IMR-90 (cell line): ENCODE data around the gene MFSD12. TPM values are rescaled to one million over a fixed set of nuclear protein-coding genes. Genes with fewer than 3 reads are reported as not detected.
A peak's percentile ranks its signal among the peaks of the same experiment; 100 is the strongest.

Experiments
- ATAC-seq: fragments of 200-7000 bp; cut with Tn5 transposase; 2 replicates; pipeline ENCODE4 v1.9.1; 2020; ENCODE audit warnings: low read depth, mild to moderate bottlenecking, moderate library complexity
- BruUV-seq: library from RNA; stranded (reverse); fragments of 400-500 nt; replicated peaks from 2 replicates; lab custom pipeline; 2021; lab: Mats Ljungman, UMichigan
- CTCF ChIA-PET: fragments of 300-600 bp; formaldehyde crosslinking; extraction: SDS; loops from one replicate; lab custom pipeline; 2021; ENCODE audit warnings: antibody characterized with exemption; lab: Yijun Ruan, JAX
- POLR2A ChIA-PET: fragments of 300-600 bp; sonication (Branson Sonifier 250); formaldehyde crosslinking; loops from one replicate; lab custom pipeline; 2022; ENCODE audit warnings: antibody characterized with exemption; ENCODE audit not compliant: unreplicated experiment; lab: Charles Lee
- DNase-seq: peaks from one replicate; pipeline ENCODE4 v3.0.0; 2013
- H2AFZ ChIP-seq: replicated peaks from 2 replicates; pipeline ENCODE3; 2013; ENCODE audit warnings: low read length, mild to moderate bottlenecking; ENCODE audit not compliant: poor library complexity
- H2AK5ac ChIP-seq: 2 replicates; pipeline ENCODE4 v1.6.1; 2013; ENCODE audit warnings: low read depth, low read length, inconsistent platforms
- H2AK9ac ChIP-seq: replicated peaks from 2 replicates; pipeline ENCODE3; 2013; ENCODE audit warnings: mild to moderate bottlenecking, low read depth, low read length, moderate library complexity; ENCODE audit not compliant: poor library complexity
- H2BK120ac ChIP-seq: 2 replicates; pipeline ENCODE4 v1.6.1; 2013; ENCODE audit warnings: low read depth, low read length, inconsistent platforms
- H2BK15ac ChIP-seq: 3 replicates; pipeline ENCODE4 v1.6.1; 2013; ENCODE audit warnings: low read depth, low read length, inconsistent platforms
- H2BK20ac ChIP-seq: 2 replicates; pipeline ENCODE4 v1.6.1; 2013; ENCODE audit warnings: low read depth, mild to moderate bottlenecking, inconsistent platforms, low read length, moderate library complexity
- H2BK5ac ChIP-seq: 2 replicates; pipeline ENCODE4 v1.6.1; 2013; ENCODE audit warnings: mild to moderate bottlenecking, low read depth, low read length, inconsistent platforms; ENCODE audit not compliant: poor library complexity, severe bottlenecking
- H3K14ac ChIP-seq: replicated peaks from 2 replicates; pipeline ENCODE4 v1.6.1; 2013; ENCODE audit warnings: low read depth, low read length, inconsistent platforms
- H3K18ac ChIP-seq: 2 replicates; pipeline ENCODE4 v1.6.1; 2013; ENCODE audit warnings: low read depth, low read length, control low read depth
- H3K23ac ChIP-seq: 2 replicates; pipeline ENCODE4 v1.6.1; 2013; ENCODE audit warnings: low read depth, low read length, inconsistent platforms
- H3K27ac ChIP-seq: 2 replicates; pipeline ENCODE4 v1.5.1; 2013; ENCODE audit warnings: mild to moderate bottlenecking, control low read depth, low read length; ENCODE audit not compliant: insufficient read depth
- H3K27me3 ChIP-seq: 2 replicates; pipeline ENCODE4 v1.6.1; 2013; ENCODE audit warnings: low read length; ENCODE audit not compliant: control insufficient read depth, insufficient read depth
- H3K36me3 ChIP-seq: 2 replicates; pipeline ENCODE4 v1.6.1; 2013; ENCODE audit warnings: low read length, mixed read lengths; ENCODE audit not compliant: control insufficient read depth, insufficient read depth
- H3K4ac ChIP-seq: 2 replicates; pipeline ENCODE4 v1.6.1; 2013; ENCODE audit warnings: low read depth, low read length, inconsistent platforms
- H3K4me1 ChIP-seq: 2 replicates; pipeline ENCODE4 v1.6.1; 2013; ENCODE audit warnings: low read length, mixed read lengths; ENCODE audit not compliant: control insufficient read depth, insufficient read depth
- H3K4me2 ChIP-seq: 2 replicates; pipeline ENCODE4 v1.6.1; 2013; ENCODE audit warnings: low read depth, mild to moderate bottlenecking, control low read depth, low read length, moderate library complexity
- H3K4me3 ChIP-seq: 2 replicates; pipeline ENCODE4 v1.5.1; 2013; ENCODE audit warnings: low read depth, mild to moderate bottlenecking, control low read depth, low read length, moderate library complexity; ENCODE audit not compliant: insufficient read depth
- H3K56ac ChIP-seq: 2 replicates; pipeline ENCODE4 v1.6.1; 2013; ENCODE audit warnings: low read length, inconsistent platforms; ENCODE audit not compliant: insufficient read depth; ENCODE audit errors: extremely low read depth
- H3K79me1 ChIP-seq, 2 experiments: 2 replicates each; pipeline ENCODE4 v1.6.1; 2013; ENCODE audit warnings: low read length in 2 of 2, inconsistent platforms in 1 of 2, low read depth in 1 of 2
- H3K9ac ChIP-seq: 2 replicates; pipeline ENCODE4 v1.6.1; 2013; ENCODE audit warnings: low read depth, low read length, control low read depth
- H3K9me1 ChIP-seq: 2 replicates; pipeline ENCODE4 v1.6.1; 2013; ENCODE audit warnings: low read length, inconsistent platforms; ENCODE audit not compliant: insufficient read depth
- H3K9me3 ChIP-seq: 2 replicates; pipeline ENCODE4 v1.6.1; 2013; ENCODE audit warnings: low read length; ENCODE audit not compliant: control insufficient read depth, insufficient read depth
- H4K20me1 ChIP-seq: 2 replicates; pipeline ENCODE4 v1.6.1; 2013; ENCODE audit warnings: low read length, inconsistent platforms; ENCODE audit not compliant: insufficient read depth
- H4K5ac ChIP-seq: 2 replicates; pipeline ENCODE4 v1.6.1; 2013; ENCODE audit warnings: mild to moderate bottlenecking, low read depth, low read length, control low read depth
- H4K8ac ChIP-seq, 2 experiments: 2 replicates each; pipeline ENCODE4 v1.6.1; 2013; ENCODE audit warnings: low read depth in 2 of 2, low read length in 2 of 2, control low read depth in 1 of 2, inconsistent platforms in 1 of 2
- H4K91ac ChIP-seq: 2 replicates; pipeline ENCODE4 v1.6.1; 2013; ENCODE audit warnings: low read depth, low read length, inconsistent platforms; ENCODE audit not compliant: insufficient read depth
- BHLHE40 ChIP-seq: fragments of 150-350 bp; IDR thresholded peaks from 2 replicates; pipeline ENCODE4 v1.6.1; 2016; ENCODE audit warnings: mild to moderate bottlenecking, low read depth, low read length
- CHD1 ChIP-seq: IDR thresholded peaks from 2 replicates; pipeline ENCODE4 v1.6.1; 2012; ENCODE audit warnings: low read depth, low read length, improper control_type of control experiment
- FOS ChIP-seq: fragments of 150-350 bp; IDR thresholded peaks from 2 replicates; pipeline ENCODE4 v1.6.1; 2016; ENCODE audit warnings: low read depth, low read length
- MAZ ChIP-seq: IDR thresholded peaks from 2 replicates; pipeline ENCODE4 v1.6.1; 2012; ENCODE audit warnings: low read depth, mild to moderate bottlenecking, low read length, improper control_type of control experiment, moderate library complexity, borderline replicate concordance
- NFE2L2 ChIP-seq: fragments of 150-350 bp; IDR thresholded peaks from 2 replicates; pipeline ENCODE4 v1.6.1; 2016; ENCODE audit warnings: low read depth, mild to moderate bottlenecking, low read length
- RFX5 ChIP-seq: IDR thresholded peaks from 2 replicates; pipeline ENCODE4 v1.8.0; 2012; ENCODE audit warnings: low read depth, mild to moderate bottlenecking, low read length, moderate library complexity
- SMC3 ChIP-seq: fragments of 150-350 bp; IDR thresholded peaks from 2 replicates; pipeline ENCODE4 v1.6.1; 2016; ENCODE audit warnings: low read depth, mild to moderate bottlenecking, antibody characterized with exemption, low read length, moderate library complexity
- WGBS, 2 experiments: methylation state at CpG; one replicate each; pipeline versions ENCODE4 v1.1.5 to v1.1.7; 2013; ENCODE audit warnings: missing lambda C conversion rate in 2 of 2; ENCODE audit not compliant: insufficient read length in 1 of 2; ENCODE audit errors: extremely low coverage in 2 of 2; 5-methylcytosine and 5-hydroxymethylcytosine counted together
- dilution Hi-C: fragments of 300-500 bp; cut with HindIII; formaldehyde crosslinking; loops from one replicate; pipeline ENCODE4 v1.14.3; 2018; ENCODE audit warnings: low sequenced_read_pairs; ENCODE audit not compliant: unreplicated experiment
- in situ Hi-C: fragments of 300-500 bp; cut with MboI; formaldehyde crosslinking; loops from 3 replicates; pipeline ENCODE4 v1.14.3; 2019; ENCODE audit warnings: low sequenced_read_pairs, inconsistent platforms, mixed read lengths
- intact Hi-C: fragments of 100-400 bp; cut with micrococcal nuclease; formaldehyde crosslinking; loops from 2 replicates; pipeline ENCODE4 v1.10.0; 2022
- polyA plus RNA-seq, 3 experiments: library from polyadenylated mRNA; depleted of rRNA; stranded (reverse); fragments of >200 nt; gene quantifications; 2 replicates each; pipeline ENCODE4 v1.2.3, GENCODE V29; 2012; ENCODE audit warnings: low replicate concordance in 1 of 3
- total RNA-seq: library from RNA; depleted of rRNA; stranded (reverse); fragments of >200 nt; gene quantifications from 2 replicates; pipeline ENCODE4 v1.2.3, GENCODE V29; 2012

The MFSD12 gene
- total and polyA plus RNA-seq, 2 of the 4 experiments (the other 2 are of a cell fraction): 20.4 to 77.2 TPM

GRCh38 chr19:3576696-3577443 is 19.5 kb upstream of the MFSD12 start:
- Histone ChIP-seq H4K8ac (no peak overlapping the region), H4K5ac (no peak overlapping the region), H2AFZ (peak overlapping the region; percentile 57), H2BK20ac (no peak overlapping the region), H3K27ac (no peak overlapping the region), H4K20me1 (peaks cover 15% of the 10 kb centered on the region; the same call in 1 of the 2 replicates), H2BK15ac (no peak overlapping the region), H3K79me1 (peaks cover 3 to 20% of the 10 kb centered on the region in 2 experiments; a peak in 3 of 4 replicates), H3K14ac (no peak overlapping the region), H2BK5ac (no peak overlapping the region), H3K9me1 (peaks cover 13% of the 10 kb centered on the region), H3K9ac (no peak overlapping the region), H3K36me3 (peaks cover 15% of the 10 kb centered on the region; the same call in 1 of the 2 replicates), H3K27me3 (no peaks in the 10 kb centered on the region), H3K4ac (no peak overlapping the region), H4K91ac (no peak overlapping the region; the same call in 1 of the 2 replicates), H3K18ac (no peak overlapping the region), H3K4me3 (no peak overlapping the region), H3K9me3 (no peaks in the 10 kb centered on the region), H3K4me2 (no peak overlapping the region), H2AK9ac (no peak overlapping the region), H3K23ac (no peak overlapping the region), H2AK5ac (0 out of 2 replicates have a peak overlapping the region, but pooled peaks have one; percentile 2), H3K56ac (no peak overlapping the region), H3K4me1 (peaks cover 5% of the 10 kb centered on the region), H2BK120ac (no peak overlapping the region)
- in situ Hi-C loops: no loop called here
- DNase-seq (peak; percentile 43), ATAC-seq (no peak)
- TF ChIP-seq CHD1 (no peak), RFX5 (no peak), FOS (no peak), NFE2L2 (no peak), BHLHE40 (no peak), SMC3 (no peak), MAZ (no peak)
- POLR2A ChIA-PET: no interaction called here
- BruUV-seq: no TSS peak
- CTCF ChIA-PET: no interaction called here
- dilution Hi-C loops: no loop called here
- WGBS, 2 experiments: 51% methylated on average over 31 of the region's 78 CpGs; no CpG with 5 or more reads in 1 of the 2 experiments
- intact Hi-C loops: no loop called here
